ENCODE data around the gene KHDRBS1. TPM values are rescaled to one million over a fixed set of nuclear protein-coding genes. Genes with fewer than 3 reads are reported as not detected.

Gene KHDRBS1, protein sequence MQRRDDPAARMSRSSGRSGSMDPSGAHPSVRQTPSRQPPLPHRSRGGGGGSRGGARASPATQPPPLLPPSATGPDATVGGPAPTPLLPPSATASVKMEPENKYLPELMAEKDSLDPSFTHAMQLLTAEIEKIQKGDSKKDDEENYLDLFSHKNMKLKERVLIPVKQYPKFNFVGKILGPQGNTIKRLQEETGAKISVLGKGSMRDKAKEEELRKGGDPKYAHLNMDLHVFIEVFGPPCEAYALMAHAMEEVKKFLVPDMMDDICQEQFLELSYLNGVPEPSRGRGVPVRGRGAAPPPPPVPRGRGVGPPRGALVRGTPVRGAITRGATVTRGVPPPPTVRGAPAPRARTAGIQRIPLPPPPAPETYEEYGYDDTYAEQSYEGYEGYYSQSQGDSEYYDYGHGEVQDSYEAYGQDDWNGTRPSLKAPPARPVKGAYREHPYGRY
- 100 to 1,000 TPM; 186 to 191 (median 187) TPM for total RNA-seq

DNA sequence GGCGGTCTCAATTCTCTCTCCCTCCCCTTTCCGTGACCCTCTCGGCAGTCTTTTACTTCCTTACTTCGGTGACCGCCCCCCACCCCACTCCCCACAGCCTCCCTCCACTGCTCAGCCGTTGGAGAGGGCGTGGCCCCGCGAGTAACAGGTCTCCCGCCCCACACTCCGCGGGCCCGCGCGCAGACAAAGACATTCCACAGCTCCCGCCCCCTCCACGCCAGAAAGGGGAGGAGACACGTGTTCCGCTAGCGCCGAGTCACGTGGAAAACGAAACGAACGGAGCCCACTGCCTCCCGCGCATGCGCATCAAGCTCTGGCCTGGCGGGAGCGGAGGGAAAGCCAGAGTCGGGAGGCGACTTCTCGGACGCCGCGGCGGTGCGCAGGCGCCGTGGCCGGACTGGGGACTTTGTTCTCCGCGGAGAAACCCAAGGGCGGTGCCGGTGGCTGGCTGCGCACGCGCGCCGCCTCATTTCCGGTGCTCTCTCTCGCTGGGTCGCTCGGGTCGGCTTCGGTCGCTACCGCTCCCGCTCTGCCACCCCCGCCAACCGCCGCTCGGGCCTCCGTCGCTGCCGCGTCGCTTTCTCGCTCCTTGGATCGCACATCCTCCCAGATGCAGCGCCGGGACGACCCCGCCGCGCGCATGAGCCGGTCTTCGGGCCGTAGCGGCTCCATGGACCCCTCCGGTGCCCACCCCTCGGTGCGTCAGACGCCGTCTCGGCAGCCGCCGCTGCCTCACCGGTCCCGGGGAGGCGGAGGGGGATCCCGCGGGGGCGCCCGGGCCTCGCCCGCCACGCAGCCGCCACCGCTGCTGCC is at the start of gene KHDRBS1:
TSS of gene KHDRBS1 (plus strand) at position 483 of the 813 bp plus-strand sequence. CDS start at position 611, 128 bp downstream.
- peaks cover 8% of the 10 kb centered on the region for H3K36me3 Mint-ChIP-seq (ENCODE audit: insufficient read depth)
- no peaks in the 10 kb centered on the region for H3K9me3 Mint-ChIP-seq

DNA sequence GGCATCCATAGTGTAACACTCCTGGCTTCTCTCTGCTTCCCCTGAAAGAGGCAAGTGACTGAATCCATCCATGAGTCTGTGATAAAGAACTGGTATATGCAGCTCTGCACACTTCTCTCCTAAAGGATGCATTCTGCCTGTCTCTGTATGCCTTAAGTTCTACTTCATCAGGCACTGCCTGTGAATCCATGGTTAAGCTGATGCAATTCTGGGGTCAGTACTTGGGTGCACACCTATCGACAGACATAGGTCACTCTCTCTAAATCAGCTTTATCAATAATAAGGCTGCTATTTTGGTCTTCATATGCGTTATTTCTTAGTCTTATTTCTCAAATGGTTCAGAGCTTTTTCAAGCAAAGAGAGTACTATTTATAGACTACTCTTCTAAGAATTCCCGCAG is 42.8 kb upstream of the KHDRBS1 start:
- ATAC-seq (no peak), DNase-seq (no peak)
- Mint-ChIP-seq H3K36me3 (ENCODE audit: insufficient read depth) (no peaks in the 10 kb centered on the region), H3K4me3 (no peak overlapping the region), H3K4me1 (ENCODE audit: low read depth) (no peaks in the 10 kb centered on the region), H3K27me3 (ENCODE audit: low read depth) (no peaks in the 10 kb centered on the region), H3K9me3 (no peaks in the 10 kb centered on the region)

More for the DNA sequence above, at the start of gene KHDRBS1:
- Mint-ChIP-seq H3K27me3 (ENCODE audit: low read depth) (no peaks in the 10 kb centered on the region), H3K4me1 (ENCODE audit: low read depth) (peaks cover 32% of the 10 kb centered on the region), H3K4me3 (peak within 1 kb of the TSS; percentile 98)
- peak; percentile 98 for DNase-seq
- ATAC-seq, result peak; percentile 84 to 89

DNA sequence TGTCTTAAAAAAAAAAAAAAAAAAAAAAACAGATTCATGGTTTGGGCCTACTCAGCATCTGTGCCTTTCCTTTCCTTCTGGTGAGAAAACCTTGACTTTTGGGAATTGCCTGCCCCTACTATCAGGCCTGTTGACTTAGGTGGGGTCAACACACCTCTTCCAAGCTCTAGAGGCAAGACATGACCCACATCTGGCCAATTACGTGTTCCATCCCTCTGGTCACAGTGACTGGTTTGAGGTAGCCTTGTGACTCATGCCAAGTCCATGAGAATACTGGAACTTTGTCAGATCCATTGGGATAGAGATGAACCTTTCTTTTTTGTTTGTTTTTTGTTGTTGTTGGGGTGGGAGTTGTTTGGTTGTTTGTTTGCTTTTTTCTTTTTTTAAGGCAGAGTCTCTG is 37.3 kb upstream of the KHDRBS1 start:
- no peak overlapping the region for H3K4me3 Mint-ChIP-seq
- H3K9me3 Mint-ChIP-seq, result no peaks in the 10 kb centered on the region
- H3K36me3 Mint-ChIP-seq (ENCODE audit: insufficient read depth), result no peaks in the 10 kb centered on the region
- DNase-seq (no peak), ATAC-seq (no peak)
- no peaks in the 10 kb centered on the region for H3K27me3 Mint-ChIP-seq (ENCODE audit: low read depth)
- peaks cover 10% of the 10 kb centered on the region for H3K4me1 Mint-ChIP-seq (ENCODE audit: low read depth)

DNA sequence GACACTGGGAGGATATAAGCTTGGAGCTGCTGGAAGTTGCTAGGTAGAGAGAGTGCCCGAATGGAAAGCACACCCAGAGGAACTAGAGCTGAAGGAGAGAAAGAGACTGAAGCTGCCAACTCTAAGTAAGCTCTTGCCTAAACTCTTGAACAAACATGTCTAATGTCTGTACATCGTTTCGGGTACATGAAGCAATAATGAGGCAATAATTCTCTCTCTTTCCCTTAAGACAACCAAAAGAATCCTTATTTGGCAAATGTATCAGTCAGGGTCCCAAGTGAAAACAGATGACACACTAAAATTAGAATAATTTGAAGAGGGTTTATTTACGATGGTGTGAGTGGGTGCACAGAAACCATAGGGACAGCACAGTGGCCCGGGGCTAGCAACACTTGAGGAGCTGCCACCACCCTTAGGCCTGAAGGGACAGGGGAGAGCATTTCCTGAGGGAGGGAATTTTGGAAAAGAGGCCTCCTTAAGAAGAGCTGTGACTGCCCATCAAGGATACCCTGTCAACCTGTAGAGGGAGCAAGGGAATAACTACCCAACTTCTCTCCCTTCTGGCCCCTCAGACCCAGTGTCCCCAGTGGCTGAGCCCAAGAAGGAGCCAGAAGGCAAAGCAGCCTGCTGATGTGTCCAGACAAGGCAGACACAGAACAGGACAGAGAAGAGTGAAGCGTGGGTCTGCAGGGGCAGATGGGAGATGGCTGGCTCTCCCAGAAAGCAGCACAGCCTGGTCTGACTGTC is 36.1 kb upstream of the KHDRBS1 start:
- Mint-ChIP-seq H3K36me3 (ENCODE audit: insufficient read depth) (no peaks in the 10 kb centered on the region), H3K4me1 (ENCODE audit: low read depth) (peaks cover 20% of the 10 kb centered on the region), H3K4me3 (no peak overlapping the region), H3K9me3 (no peaks in the 10 kb centered on the region), H3K27me3 (ENCODE audit: low read depth) (no peaks in the 10 kb centered on the region)
- no peak for DNase-seq
- ATAC-seq, result no peak

DNA sequence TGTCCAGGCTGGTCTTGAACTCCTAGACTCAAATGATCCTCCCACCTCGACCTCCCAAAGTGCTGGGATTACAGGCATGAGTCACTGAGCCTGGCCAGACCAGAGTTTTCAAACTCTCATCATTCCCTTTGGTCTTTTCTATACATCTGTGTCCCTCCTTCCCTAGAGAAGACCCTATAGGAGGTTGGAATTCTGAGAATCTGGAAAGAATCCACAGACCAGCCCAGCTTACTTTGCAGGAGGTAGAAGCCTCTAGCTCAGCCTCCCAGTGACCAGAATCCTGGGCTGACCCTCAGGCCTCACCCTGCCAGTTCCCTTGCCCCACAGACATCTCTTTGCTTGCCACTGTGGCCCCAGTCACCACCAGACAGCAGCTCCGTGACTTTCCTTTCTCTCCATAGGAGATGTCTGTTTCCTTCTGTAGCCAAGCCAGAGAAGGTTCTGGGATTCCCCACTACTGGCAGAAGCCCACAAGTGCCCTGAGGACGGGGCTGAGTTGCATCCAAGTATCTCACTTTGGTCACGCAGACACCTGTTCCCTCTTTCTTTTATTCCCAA is 34.7 kb upstream of the KHDRBS1 start:
- Mint-ChIP-seq H3K4me3 (no peak overlapping the region), H3K27me3 (ENCODE audit: low read depth) (no peaks in the 10 kb centered on the region), H3K36me3 (ENCODE audit: insufficient read depth) (no peaks in the 10 kb centered on the region), H3K4me1 (ENCODE audit: low read depth) (peaks cover 32% of the 10 kb centered on the region), H3K9me3 (no peaks in the 10 kb centered on the region)
- ATAC-seq, result no peak
- no peak for DNase-seq

DNA sequence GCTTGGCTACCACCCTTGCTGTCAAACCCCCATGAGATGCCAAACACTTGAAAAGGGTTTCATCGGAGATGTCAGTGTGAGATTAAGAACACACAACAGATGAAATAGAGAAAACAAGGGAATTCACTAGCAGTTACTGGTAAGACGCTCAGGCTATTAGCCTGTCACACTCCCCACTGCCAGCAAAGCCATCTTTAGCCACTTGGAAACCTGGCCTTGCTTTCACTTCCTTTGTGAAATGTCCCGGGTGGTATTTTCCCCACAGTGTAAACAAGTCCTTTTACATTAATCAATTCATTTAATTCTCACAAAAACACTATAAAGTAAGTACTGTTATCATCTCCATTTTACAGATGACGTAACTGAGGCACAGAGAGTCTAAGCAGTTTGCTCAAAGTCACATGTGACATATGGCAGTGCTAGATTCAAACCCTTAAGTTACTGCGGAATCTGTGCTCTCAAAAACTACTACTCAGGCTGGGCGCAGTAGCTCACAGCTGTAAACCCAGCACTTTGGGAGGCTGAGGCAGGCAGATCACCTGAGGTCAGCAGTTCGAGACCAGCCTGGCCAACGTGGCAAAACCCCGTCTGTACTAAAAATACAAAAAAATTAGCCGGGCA is 32.7 kb upstream of the KHDRBS1 start:
- Mint-ChIP-seq H3K4me3 (peak overlapping the region; percentile 19), H3K36me3 (ENCODE audit: insufficient read depth) (no peaks in the 10 kb centered on the region)

DNA sequence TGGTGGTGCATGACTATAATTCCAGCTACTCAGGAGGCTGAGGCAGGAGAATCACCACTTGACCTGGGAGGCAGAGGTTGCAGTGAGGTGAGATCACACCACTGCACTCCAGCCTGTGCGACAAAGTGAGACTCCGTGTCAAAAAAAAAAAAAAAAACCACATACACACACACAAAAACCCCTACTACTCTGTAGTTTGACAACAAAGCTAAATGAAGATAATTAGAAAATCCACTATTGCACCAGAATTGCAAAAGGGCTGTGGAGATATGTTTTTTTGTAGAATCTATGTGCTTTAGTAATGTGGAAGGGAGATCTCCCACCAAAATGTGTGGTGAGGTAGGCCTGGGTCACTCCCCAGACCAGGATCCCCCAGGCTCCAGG is 32.2 kb upstream of the KHDRBS1 start:
- Mint-ChIP-seq H3K4me1 (ENCODE audit: low read depth) (peaks cover 46% of the 10 kb centered on the region), H3K4me3 (peak overlapping the region; percentile 19)

More for the DNA sequence above, 32.7 kb upstream of the KHDRBS1 start:
- ATAC-seq (no peak), DNase-seq (no peak)
- no peaks in the 10 kb centered on the region for H3K9me3 Mint-ChIP-seq
- no peaks in the 10 kb centered on the region for H3K27me3 Mint-ChIP-seq (ENCODE audit: low read depth)
- peaks cover 46% of the 10 kb centered on the region for H3K4me1 Mint-ChIP-seq (ENCODE audit: low read depth)

DNA sequence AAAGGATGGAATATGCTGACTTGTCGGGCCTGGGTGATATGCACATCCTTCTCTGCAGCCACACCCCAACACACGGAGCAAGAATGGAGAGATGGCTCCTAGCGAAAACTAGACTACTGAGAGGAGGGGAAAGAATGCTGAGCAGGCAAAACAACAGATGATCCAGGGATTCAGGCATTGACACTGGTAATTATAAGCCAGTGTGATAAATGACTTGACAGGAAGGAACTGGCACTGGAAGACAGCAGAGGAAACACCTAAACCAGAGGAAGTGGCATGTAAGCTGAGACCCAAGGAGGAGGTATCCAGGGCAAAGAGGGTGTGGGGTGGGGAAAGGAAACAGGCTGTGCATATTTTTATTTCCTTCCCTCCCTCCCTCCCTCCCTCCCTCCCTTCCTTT is 31.7 kb upstream of the KHDRBS1 start:
- no peaks in the 10 kb centered on the region for H3K27me3 Mint-ChIP-seq (ENCODE audit: low read depth)
- peaks cover 50% of the 10 kb centered on the region for H3K4me1 Mint-ChIP-seq (ENCODE audit: low read depth)
- H3K36me3 Mint-ChIP-seq (ENCODE audit: insufficient read depth), result no peaks in the 10 kb centered on the region
- ATAC-seq (peak; percentile 25 to 32), DNase-seq (no peak)
- H3K9me3 Mint-ChIP-seq, result no peaks in the 10 kb centered on the region
- H3K4me3 Mint-ChIP-seq, result peak overlapping the region; percentile 2

More for the DNA sequence above, 32.2 kb upstream of the KHDRBS1 start:
- Mint-ChIP-seq H3K9me3 (no peaks in the 10 kb centered on the region), H3K27me3 (ENCODE audit: low read depth) (no peaks in the 10 kb centered on the region), H3K36me3 (ENCODE audit: insufficient read depth) (no peaks in the 10 kb centered on the region)
- DNase-seq (no peak), ATAC-seq (no peak)

DNA sequence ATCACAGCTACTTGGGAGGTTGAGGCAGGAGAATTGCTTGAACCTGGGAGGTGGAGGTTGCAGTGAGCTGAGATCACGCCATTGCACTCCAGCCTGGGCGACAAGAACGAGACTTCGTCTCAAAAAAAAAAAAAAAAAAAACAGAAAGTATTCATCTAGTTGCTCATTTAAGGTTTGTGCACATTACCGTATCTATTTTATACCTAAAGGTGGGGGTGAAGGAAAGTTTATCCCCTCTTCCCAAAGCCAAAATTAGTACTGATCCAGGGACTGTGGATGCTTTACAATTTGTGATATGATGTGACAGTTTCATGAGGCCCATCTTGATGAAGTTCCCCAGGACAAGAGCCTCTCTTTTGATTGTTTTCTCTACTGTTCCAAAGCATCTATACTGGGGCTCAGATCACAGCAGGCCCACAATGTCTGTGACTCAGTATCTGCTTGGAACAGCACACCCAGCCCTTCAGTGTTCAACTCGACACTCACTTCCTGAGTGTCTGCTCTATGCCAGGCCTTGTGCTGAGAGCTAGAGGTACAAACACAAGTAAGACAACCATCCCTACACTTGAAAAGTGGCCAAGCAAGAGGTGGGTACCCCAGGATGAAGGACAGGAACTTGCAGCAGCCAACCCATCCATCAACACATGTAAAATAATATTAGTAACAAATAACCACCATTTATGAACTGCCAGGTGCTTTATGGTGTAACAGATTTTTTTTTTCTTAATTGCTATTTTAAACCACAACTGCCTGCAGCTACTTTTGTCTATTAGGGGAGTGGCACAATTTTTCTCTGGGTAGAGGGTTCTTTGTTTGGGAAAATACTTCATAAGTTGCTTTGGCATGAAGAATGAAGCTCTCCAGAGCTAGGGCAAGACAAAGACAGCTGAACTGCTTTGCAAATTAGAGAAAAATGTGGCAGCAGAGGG is 29.0 kb upstream of the KHDRBS1 start:
- Mint-ChIP-seq H3K9me3 (no peaks in the 10 kb centered on the region), H3K27me3 (ENCODE audit: low read depth) (no peaks in the 10 kb centered on the region), H3K36me3 (ENCODE audit: insufficient read depth) (no peaks in the 10 kb centered on the region), H3K4me1 (ENCODE audit: low read depth) (peaks cover 56% of the 10 kb centered on the region), H3K4me3 (peak overlapping the region; percentile 23)
- ATAC-seq (peak; percentile 94), DNase-seq (peak; percentile 40)

DNA sequence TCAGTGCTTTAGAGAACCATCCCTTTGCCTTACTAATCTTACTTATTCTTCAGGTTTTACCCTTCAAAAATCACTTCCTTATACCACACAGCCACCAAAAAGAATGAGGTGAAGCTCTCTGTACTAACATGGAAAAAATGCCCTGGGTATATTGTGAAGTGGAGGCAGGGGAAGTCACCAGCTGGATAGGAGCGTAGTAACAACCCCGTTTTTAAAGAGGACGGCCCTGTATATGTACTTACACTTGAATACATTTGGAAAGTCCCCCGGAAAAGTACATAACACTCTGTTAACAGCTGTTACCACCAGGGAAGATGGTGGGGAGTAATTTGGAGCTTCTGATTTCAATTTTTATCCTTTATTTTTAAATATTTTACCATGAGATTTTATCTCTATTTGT is 28.2 kb upstream of the KHDRBS1 start:
- ATAC-seq (peak; percentile 51 to 67), DNase-seq (no peak)
- Mint-ChIP-seq H3K27me3 (ENCODE audit: low read depth) (no peaks in the 10 kb centered on the region), H3K36me3 (ENCODE audit: insufficient read depth) (no peaks in the 10 kb centered on the region), H3K4me3 (peak overlapping the region; percentile 23), H3K4me1 (ENCODE audit: low read depth) (peaks cover 63% of the 10 kb centered on the region), H3K9me3 (no peaks in the 10 kb centered on the region)

DNA sequence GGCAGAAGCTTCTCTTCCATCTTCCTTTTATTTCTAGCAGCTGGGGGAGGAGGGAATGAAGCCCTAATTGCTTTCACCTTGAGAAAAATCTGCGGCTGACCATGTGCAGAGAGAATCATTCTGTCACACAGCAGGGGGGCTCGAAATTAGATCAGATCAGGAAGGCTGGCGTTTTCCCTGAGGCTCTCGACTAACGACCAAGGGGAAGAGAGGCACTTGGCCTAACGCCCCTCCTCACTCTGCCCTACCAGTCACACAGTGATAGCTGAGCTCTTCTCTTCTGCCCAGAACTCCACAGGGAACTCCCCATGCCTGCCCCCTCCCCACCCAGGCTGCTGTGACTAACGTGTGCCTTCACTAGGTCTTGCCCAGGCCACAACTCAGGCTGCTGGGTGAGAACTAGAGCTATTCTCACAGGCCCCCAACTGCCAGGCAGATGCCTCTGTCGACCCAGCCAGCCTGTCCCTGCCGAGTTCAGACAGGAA is 26.5 kb upstream of the KHDRBS1 start:
- ATAC-seq, result no peak
- H3K4me1 Mint-ChIP-seq (ENCODE audit: low read depth), result peaks cover 46% of the 10 kb centered on the region
- no peak overlapping the region for H3K4me3 Mint-ChIP-seq
- no peaks in the 10 kb centered on the region for H3K9me3 Mint-ChIP-seq
- no peaks in the 10 kb centered on the region for H3K36me3 Mint-ChIP-seq (ENCODE audit: insufficient read depth)
- DNase-seq, result no peak
- H3K27me3 Mint-ChIP-seq (ENCODE audit: low read depth), result no peaks in the 10 kb centered on the region

DNA sequence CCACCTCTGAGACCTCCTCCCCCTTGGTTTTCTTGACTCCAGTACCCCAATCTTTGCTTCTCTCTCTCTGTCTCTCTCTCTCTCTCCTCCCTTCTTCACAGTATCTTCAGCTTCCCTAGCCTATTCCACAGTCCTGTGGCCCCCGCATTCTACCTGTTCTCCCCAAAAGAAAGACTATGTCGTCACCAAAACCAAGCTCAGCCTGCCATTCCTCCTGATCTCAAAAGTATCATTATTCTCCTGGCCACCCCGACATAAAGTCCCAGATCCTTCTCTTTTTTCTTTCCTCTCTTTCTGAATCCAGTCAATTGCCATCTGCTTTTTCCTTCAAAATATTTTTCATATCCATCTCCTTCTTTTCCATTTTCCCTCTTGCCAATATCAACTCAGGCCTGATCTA is 23.7 kb upstream of the KHDRBS1 start:
- H3K4me3 Mint-ChIP-seq, result no peak overlapping the region
- no peaks in the 10 kb centered on the region for H3K36me3 Mint-ChIP-seq (ENCODE audit: insufficient read depth)
- H3K27me3 Mint-ChIP-seq (ENCODE audit: low read depth), result no peaks in the 10 kb centered on the region
- no peaks in the 10 kb centered on the region for H3K9me3 Mint-ChIP-seq
- no peak for DNase-seq
- ATAC-seq, result no peak
- H3K4me1 Mint-ChIP-seq (ENCODE audit: low read depth), result peaks cover 23% of the 10 kb centered on the region

DNA sequence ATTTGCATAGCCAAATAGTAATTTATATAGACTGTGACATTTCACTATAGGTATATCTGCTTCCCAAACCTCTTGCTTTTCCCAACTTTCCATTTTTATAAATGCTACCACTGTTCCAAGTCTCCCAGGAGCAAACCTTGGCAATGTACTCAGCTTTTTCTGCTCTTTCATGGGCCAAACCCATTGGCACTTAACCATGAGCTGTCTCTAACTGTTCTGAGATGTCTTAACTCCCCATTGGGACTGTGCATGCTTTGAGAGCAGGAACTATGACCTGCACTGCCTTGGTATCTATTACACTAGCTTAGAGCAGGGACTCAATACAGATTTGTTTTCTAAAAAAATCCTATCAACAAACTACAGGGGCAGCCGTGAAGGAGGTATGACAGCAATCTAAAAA is 22.5 kb upstream of the KHDRBS1 start:
- Mint-ChIP-seq H3K27me3 (ENCODE audit: low read depth) (no peaks in the 10 kb centered on the region), H3K9me3 (no peaks in the 10 kb centered on the region), H3K4me1 (ENCODE audit: low read depth) (peaks cover 17% of the 10 kb centered on the region), H3K36me3 (ENCODE audit: insufficient read depth) (no peaks in the 10 kb centered on the region), H3K4me3 (no peak overlapping the region)
- DNase-seq (no peak), ATAC-seq (no peak)

Measured in activated T-cell treated with anti-CD3 and anti-CD28 coated beads, Interleukin-2, amount 50 U/mL, for 4 hours (primary cell).